NB4 (cell line): ENCODE measurements around the gene MX1.

Experiments used
- DNase-seq: peaks from one replicate; pipeline ENCODE4 v3.0.0; 2010; ENCODE audit warnings: low read depth
- H3K4me3 ChIP-seq: one replicate; pipeline ENCODE4 v1.5.1; 2011; ENCODE audit warnings: mild to moderate bottlenecking, low read depth, low read length, moderate library complexity
- CTCF ChIP-seq: IDR thresholded peaks from one replicate; pipeline ENCODE4 v1.5.1; 2012; ENCODE audit warnings: low read depth, low read length
- MYC ChIP-seq: IDR thresholded peaks from 2 replicates; pipeline ENCODE4 v1.6.1; 2011; ENCODE audit warnings: low read depth, low read length
- POLR2A ChIP-seq: IDR thresholded peaks from 2 replicates; pipeline ENCODE4 v1.6.1; 2011; ENCODE audit warnings: mild to moderate bottlenecking; ENCODE audit not compliant: insufficient read length; ENCODE audit errors: extremely low read depth
- TF ChIP-seq, protein P1 (sequence below): IDR thresholded peaks from 2 replicates; pipeline ENCODE4 v1.6.1; 2011; ENCODE audit warnings: low read depth, low read length

MX1 gene

DNA sequence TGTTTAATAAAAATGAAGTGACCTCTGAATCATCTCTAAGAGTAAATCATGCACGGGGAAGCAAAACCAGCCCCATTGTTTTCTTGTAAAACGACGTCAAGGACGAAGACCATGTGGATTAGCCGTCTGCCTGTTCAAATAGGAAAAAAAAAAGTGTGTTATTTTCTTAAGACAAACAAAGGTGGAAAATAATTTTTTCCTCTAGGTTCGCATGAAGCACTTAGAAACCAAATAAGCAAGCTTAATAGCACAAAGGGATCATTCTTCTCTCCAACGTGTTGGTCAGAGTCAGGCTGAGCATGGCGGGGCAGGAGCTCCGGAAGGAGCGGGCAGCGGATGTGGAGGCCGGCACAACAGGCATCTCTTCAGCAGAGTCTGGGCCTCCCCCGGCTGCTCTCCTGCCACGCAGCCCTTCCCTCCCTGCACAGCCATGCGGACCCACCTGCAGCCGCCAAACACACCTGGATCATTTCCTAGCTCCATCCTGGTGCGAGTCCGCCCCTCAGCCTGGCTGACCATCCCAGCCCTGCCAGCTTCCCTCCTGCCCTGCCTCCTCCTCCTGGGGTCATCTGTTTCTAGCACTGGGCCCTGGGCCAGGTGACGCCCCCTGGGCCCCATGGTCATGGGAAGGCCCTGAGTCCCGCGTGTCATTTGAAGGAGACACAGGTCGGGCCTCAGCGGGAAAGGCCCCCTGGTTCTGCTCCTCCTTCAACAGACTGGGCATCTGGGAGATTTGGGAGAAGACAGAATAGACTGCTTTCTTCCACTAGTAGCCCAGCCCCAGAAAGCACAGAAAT lies 40.2 kb downstream of the MX1 start:
- DNase-seq, result no peak
- H3K4me3 ChIP-seq, result no peak overlapping the region
- no peak for TF ChIP-seq POLR2A
- TF ChIP-seq CTCF, result no peak
- TF ChIP-seq MYC, result no peak
- TF ChIP-seq, protein P1, sequence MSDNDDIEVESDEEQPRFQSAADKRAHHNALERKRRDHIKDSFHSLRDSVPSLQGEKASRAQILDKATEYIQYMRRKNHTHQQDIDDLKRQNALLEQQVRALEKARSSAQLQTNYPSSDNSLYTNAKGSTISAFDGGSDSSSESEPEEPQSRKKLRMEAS, result no peak

GRCh38 chr21:41470054-41470453 lies 44.0 kb downstream of the MX1 start:
- DNase-seq, result no peak
- H3K4me3 ChIP-seq, result no peak overlapping the region
- TF ChIP-seq MYC (no peak), POLR2A (no peak)

GRCh38 chr21:41472753-41473548 lies 46.9 kb downstream of the MX1 start:
- DNase-seq, result no peak
- no peak for TF ChIP-seq POLR2A
- no peak for TF ChIP-seq MYC
- no peak for TF ChIP-seq CTCF
- TF ChIP-seq, protein P1, result no peak
- no peak overlapping the region for H3K4me3 ChIP-seq

DNA sequence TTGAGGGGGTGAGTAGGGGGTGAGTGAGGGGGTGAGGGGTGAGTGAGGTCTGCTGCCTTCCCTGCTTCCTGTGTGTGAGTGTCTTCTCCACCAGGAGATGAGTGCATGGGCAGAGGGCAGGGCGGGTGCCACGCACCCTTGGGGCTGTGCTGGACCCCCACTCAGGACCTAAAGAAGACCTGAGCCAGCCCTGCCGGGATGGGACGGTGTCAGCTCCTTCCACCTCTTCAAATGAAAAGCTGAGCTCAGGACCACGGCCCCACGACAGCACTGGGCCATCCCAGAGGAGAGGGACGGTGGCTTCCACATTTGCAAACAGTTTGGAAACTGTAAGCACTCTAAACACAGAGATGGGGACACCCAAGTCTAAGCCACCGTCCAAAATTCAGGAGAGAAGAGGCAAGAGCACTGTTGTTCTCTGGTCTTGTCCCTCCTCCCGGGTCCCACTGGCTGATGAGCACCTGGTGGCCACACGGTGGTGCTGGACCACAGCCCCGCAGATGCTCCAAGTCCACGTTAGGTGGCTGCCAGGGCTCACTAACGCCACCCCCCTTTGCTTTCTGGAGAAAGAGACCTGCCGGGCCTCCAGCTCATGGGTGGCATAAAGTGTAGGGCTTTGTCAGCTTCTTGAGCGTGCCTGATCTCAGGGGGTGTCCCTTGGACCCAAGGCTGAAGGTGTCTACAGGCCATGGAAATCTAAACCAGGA lies 49.8 kb downstream of the MX1 start:
- H3K4me3 ChIP-seq, result no peak overlapping the region
- TF ChIP-seq MYC (no peak), POLR2A (no peak), CTCF (no peak)
- TF ChIP-seq, protein P1, result no peak
- DNase-seq, result no peak

DNA sequence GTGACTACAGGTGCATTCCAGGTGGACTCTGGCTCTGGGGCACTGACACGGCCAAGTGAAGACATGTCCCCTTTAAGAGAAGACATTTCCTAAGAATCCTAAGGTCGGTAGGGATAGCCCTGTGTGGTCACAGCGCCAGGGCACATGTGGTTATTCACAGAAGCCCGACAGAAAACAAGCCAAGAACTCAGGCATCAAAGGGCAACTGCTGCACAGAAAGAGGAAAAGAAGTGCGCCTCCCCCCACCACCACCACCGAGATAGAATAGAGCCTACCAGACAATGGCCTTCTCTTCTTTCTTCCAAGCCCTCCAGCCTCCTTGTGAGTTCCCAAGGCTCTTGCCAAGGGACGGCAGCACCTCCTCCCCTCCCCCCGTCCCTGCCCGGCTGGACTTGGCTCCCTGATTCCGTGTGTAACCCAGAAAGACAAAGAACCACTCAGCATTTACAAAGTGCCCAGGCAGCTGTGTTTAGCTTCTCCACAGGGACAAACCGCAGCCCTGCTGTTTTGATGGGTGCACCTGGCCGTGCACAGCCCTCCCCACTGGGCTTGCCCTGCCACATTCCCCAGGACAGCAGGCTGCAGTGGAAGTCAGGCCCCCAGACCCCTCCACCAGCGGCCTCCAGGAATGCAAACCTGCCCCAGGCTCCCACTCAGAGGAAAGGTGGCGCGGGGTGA lies 51.7 kb downstream of the MX1 start:
- no peak for DNase-seq
- no peak overlapping the region for H3K4me3 ChIP-seq
- TF ChIP-seq CTCF, result no peak
- no peak for TF ChIP-seq MYC
- TF ChIP-seq, protein P1, result no peak
- TF ChIP-seq POLR2A, result no peak
